PC-3 (cell line): ENCODE measurements around the gene MAP2K1.

ENCODE experiments used
- CTCF ChIP-seq: fragments of 300-600 bp; sonication (generic); conservative IDR thresholded peaks from 2 replicates; pipeline ENCODE4 v1.5.1; 2017; ENCODE audit warnings: antibody characterized with exemption, low read depth, mild to moderate bottlenecking, low read length
- EZH2phosphoT487 ChIP-seq: fragments of 300-600 bp; sonication (generic); IDR thresholded peaks from 2 replicates; pipeline ENCODE4 v1.6.1; 2018; ENCODE audit warnings: mild to moderate bottlenecking, antibody characterized with exemption, low read length, borderline replicate concordance

- no peak for TF ChIP-seq EZH2phosphoT487
- TF ChIP-seq CTCF: no peak
These were observed 26.9 kb downstream of the MAP2K1 start for GRCh38 chr15:66413579-66413978.
